GDM1 (cell line): ENCODE data around the gene APIP.
"Not testable (repeated sequence)": the region's sequence is repeated elsewhere in the genome, so short reads cannot be mapped to it uniquely, and the experiment has no call there.

Source experiments
- DNase-seq: peaks from one replicate; lab custom pipeline; 2025; lab: John Stamatoyannopoulos, UW

APIP gene

DNA sequence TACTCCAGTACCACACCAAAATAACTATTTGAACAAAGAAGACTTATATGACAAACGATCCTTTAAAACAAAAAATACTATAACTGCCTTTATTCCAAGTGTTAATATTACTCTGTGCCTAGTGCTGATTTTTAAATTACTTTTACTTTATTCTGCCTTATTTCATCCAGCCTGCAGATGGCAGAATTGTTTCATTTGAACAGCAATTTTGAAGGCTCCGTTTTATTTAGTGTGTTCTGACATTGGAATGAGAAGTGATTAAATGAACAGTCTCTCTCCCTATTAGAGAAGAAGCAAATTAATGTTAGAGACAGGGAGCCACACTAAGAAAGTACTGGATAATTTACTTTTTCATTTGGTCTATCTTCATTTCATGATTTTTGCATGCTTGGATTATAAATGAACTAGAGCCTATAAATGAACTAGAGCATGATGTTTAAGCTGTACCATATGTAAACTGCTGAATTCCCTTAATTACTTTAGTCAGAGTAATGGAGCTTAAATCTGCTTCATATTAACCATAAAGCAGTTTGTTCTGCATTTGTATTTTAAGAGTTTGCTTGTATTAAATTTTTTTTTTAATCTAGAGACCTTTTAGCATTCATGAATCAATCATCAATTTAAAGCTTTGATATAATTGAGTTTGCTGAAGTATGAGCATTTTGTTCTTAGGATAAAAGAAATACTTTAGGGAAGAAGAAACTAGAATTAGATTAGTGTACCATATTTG lies 10.1 kb upstream of the APIP start:
- DNase-seq, result peak; percentile 18

DNA sequence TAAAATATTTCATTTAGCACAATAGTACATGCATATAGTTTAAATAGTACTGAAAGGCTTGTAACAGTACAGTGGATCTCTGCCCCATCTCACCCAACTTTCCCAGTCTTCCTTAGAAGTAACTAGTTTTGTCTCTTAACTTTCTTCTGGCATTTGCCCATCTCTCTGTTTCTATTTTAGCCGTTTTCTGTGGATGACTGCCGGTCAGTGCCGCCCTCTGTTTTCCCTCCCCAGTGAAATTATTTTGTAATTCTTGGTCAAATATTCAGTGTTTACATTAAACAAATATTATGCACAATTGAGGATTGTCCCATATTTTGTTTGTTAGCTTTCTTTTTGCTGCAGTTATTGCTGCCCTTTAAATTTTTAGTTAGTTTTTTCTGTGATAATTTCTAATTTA lies 8.5 kb upstream of the APIP start:
- DNase-seq, result no peak

DNA sequence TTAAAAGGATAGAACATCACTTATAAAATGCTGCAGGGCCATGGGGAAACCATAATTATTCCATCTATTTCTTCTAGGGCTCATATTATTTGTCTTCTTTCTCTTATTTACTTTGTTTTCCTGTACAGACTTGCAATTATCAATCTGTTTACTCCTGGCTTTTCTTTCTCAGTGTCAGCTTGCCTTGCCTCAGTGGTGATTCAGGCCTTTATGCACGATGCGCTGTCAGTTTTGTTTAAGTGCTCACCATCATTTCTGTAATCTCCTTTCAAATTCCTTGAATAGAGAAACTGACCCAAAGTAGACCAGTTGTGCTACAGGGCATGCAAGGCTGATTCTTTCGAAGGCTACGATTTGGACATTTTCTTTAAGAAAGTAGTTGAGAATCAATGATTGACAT lies 5.0 kb upstream of the APIP start:
- DNase-seq, result no peak

DNA sequence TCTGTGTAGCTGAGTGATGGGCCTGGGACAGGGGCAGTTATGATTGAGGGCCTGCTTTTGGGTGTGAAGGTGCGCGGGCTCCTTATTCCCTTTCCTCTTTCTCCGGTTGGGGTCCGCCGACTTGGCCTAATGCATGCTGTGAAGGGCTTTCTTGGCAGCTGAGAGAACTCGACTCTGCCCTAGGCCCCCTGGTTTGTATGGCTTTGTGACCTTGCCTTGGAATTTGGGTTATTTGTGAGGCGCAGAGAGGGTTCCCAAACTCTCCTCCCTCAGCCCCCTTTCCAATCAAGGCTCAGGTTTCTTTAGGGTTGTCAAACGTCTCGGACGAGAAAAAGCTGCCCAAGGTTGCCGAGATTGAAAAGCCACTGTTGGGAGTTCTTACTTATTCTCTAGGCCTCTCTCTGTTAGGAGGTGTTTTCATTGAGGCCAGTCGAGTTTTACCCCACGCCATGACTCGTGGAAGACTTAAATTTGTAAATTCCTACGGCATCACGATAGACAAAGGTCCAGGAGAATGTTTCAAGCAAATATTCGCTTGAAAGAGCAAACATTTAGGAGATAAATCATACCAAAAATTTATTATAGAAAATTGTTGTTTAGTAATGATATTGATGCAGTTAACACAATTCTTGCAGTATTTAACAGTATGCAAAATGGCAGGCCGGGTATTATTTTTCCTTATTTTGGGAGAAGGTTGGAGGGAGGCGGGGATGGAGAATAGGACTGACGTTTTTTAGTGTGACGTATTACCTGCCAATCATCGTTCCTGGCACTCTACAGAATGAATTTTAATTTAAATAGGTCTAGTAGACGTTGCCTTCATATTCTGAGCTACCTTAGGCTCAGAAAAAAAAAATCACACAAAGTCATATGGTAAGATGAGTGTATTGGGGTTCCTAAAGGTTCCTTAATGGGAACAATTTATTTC lies 928 bp upstream of the APIP start:
- DNase-seq, result no peak

DNA sequence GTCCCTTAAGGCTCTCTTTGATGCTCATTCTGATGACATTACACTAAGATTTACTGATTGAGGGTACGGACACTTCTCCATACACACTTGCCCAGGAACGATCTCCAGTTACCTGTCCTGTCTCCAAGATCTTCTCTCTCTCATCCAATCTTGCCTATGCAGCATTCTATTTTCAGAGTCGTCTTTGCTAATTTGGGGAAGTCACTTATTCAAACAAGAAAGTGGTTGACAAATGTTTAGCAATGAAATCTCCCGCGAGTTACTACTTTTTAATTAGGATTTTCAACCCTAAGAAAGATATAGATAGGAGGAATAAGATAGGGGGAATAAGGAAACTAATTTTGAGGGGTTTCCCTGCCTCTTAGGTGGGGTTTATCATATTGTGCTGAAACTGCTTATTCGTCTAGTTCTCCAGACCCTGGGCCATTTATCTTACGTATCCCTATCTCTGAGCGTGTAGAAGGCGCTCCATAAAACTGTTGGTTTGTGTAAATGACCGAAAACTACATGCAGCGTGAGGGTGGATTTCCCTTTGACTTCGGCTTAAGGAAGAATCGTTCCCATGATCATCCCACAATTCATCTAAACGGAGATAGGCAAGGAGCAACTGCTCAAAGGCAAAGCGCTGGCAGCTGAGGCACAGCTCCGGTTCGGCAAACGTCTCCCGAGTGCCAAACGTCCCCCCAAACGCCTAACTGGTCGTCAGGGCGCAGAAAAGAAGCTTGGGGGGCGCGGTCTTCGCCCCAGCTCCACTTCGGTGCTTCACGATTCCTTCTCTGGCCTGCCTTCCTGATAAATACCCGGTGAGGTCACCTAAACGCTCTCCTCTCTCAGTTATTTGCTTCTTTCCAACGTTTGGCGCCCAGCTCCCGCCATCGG lies 804 bp downstream of the APIP start:
- DNase-seq, result no peak

DNA sequence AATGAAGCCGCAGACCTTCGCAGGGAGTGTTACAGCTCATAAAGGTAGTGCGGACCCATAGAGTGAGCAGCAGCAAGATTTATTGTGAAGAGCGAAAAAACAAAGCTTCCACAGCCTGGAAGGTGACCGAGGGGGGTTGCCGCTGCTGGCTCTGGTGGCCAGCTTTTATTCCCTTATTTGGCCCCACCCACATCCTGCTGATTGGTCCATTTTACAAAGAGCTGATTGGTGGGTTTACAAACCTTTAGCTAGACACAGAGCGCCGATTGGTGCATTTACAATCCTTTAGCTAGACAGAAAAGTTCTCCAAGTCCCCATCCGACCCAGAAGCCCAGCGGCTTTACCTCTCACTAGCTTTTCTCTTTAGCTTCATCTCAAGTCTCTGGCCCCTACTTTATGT lies 2.6 kb downstream of the APIP start:
- not testable (repeated sequence) for DNase-seq

DNA sequence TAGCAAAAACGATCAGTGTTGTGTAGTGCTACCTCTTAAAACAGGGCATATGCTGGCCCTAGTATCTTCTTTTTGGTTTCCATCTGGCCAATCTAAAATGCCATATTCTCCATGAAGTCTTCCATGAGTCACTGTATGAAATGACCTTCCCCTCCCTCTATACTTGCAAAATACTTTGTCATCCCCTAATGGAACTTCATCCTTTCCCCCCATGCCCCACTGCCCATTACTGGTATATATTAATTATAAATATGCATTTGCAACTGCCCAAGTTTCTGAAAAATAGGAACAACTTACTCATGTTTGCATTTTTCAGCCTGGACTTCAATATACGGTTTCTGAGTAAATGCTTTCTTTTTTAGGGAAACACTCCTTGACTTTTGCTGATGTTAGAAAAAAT lies 4.5 kb downstream of the APIP start:
- DNase-seq, result no peak

DNA sequence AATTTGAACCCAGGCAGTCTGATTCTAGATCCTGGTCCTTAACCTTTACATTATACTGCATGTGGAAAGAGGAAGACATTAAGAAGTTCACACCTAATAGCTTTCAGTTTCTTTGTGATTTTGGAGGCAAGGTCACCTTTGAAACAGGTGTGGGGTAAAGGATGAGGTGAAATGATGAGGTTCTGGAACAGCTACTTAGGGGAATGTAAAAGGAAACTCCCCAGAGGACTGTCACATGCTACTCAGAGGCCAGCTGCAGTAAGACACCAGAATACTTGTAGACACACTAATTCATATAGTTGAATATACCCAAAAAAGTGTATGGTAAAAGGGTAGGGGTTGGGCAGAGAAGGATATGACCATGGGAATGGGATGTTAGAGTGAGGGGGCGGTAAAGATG lies 5.4 kb downstream of the APIP start:
- DNase-seq, result no peak

DNA sequence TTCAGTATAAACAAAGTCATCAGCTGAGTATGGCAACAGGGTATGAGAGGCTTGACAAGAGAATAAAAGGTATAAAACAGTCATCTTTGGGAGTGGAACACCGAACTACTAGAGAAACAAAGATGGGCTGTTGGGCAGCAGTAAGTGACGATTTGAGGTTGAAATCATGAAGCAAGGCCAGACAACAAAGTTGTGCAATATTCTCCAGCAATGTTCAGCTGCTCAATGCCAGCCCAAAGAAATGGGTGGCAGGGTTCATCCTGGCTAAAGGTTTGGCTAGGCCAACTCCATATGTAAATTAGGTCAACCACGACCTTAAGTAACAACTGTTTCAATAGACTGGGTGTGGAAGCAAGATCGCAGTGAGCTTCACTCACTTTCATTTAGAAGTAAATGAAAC lies 6.2 kb downstream of the APIP start:
- no peak for DNase-seq

DNA sequence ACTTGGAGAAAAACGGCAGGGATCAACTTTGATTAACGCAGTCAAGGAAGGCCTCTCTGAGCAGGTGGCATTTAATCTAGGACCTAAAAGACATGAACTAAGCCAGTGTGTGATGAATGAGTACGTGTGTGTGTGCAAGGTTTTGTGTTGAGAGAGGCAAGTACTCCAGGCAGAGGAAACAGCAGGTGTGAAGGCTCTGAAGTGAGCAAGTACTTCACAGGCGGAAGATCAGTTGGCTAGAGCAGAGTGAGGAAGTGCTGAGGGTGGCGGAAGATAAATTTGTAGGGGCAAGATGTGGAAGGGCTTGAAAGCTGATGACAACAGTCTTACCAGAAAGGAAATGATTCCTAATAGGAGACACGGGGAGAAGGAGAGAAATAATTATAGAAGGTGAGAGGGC lies 6.8 kb downstream of the APIP start:
- no peak for DNase-seq

DNA sequence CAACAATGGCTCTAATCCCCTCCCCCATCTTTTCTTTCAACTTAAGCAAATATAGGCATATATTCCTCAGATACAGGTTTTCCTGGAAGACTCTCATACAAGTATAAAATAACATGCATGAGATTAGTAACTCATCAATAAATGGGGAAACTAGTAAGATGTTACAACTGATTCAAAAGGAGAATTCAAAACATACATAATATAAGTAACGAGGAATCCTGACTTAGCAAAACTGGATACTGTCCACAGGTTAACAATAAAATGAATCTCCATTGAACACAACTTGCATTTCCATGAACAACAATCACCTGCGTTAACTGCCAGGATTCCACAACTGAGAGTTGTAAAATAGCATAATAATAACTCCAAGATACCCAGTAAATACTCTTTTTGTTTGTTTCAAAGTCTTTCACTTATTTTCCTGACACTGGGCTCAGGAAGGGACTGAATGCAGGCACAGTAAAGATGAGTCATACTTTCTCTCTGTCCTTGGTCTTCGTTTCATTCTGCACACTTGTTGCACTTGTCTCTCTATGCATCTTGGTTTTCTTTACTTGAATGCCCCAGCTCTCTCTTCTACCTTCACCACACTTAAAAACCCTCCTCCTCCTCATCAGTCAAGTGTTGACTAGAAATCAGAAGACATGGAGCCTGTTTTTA lies 8.1 kb downstream of the APIP start:
- DNase-seq, result no peak

DNA sequence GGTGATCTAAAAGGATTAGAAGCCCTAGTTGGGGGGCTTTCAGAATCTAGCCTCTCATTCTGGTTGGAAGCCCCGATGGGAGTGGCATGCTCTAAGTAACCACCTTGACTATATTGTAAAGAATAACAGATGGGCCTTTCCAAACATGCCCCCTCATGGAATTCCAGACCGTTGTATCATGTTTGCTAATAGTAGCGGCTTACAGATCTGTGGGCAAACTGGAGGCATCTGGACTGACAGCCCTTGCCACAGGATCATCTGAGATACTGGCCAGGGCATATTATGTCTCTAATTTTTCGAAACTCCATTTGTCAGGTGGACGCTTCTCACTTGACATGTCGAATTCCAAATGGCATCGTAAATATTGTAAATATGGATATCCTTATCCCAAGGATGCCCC lies 10.5 kb downstream of the APIP start:
- no peak for DNase-seq

DNA sequence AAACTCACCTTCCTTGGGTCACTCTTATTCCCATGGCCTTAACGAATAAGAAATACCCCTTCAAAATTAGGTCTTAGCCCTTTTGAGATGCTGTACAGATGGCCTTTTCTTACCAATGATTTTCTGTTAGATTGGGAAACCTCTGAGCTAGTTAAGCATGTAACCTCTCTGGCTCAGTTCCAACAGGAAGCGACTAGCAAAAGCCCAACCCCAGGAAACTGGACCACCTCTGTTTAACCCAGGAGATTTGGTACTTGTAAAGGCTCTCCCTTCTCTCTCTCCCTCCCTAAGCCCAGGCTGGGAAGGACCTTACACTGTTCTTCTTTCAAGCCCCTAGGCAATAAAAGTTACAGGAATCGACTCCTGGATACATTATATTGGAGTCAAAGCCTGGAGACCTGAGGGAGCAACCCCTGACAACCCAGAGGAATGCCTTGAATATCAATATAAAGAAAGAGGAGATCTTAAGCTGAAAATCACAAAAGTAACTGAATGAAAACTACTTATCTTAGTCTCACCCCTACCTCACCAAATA lies 11.7 kb downstream of the APIP start:
- DNase-seq, result no peak

DNA sequence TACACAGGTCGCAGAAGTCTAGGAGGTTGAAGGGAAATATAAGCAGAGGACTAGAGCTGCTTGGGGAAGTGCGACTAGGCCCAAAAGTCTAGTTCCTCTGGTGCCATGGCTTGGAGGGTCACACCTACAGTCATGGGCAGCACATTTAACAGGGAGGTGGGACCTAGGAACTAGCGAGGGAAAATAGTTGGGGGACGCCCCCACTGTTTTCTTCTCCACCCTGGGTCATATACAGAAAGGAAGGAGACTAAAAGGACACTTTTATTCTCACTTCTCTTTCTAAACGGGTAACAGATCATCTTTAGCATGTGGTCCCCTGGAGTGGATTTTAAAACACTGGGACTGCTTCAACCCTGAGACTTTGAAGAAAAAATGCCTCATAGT lies 16.6 kb downstream of the APIP start:
- no peak for DNase-seq

DNA sequence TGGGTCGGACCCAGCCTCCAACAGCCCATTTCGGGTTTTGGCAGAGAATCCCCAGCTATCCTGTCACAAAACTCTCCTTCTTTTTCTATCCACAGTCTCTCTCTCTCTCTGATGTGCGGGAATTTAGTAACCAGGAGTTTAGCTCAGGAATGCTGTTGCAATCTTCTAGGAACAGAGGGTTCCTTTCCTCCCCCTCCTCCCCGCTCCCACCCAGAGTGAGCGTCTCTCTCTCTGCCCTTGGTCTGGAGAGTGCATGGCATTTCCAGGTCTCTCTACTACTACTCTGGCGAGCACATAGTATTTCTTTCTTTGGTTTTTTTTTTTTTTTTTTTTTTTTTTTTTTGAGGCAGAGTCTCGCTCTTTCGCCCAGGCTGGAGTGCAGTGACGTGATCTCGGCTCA lies 17.7 kb downstream of the APIP start:
- no peak for DNase-seq

DNA sequence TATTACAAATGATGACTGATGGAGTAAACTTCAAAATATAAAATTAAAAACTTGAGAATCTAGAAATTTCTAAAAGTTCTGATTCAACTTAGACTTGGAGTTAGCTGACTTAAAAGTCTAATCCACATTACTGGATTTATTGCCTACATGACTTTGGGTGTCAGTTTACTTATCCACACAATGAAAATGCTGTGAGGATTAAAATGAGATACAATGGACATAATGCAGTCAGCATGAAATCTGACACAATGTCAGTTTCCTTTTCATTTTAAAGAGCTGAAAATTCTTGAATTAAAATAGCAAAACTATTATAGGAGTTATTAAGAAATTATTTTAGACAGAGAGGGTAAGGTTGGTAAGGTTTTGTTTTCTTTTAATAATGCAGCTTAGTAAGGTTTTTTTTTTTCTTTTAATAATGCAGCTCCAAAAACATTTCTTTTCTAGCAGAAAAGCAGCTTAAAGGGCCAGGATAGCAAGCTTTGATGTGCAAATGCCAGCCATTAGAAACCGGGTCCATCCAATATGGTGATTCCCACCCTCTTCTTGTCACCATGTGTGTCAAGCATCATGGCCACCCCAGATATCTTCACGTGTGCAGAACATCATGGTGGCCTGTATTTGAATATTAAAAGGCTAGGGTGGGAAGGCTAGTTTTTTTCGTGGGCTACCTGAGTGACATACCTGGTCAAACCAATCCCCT lies 18.9 kb downstream of the APIP start:
- no peak for DNase-seq

DNA sequence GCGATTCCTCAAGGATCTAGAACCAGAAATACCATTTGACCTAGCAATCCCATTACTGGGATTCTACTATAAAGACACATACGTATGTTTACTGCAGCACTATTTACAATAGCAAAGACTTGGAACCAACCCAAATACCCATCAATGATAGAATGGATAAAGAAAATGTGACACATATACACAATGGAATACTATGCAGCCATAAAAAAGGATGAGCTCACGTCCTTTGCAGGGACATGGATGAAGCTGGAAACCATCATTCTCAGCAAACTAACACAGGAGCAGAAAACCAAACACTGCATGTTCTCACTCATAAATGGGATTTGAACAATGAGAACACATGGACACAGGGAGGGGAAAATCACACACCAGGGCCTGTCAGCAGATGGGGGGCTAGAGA lies 20.0 kb downstream of the APIP start:
- not testable (repeated sequence) for DNase-seq

DNA sequence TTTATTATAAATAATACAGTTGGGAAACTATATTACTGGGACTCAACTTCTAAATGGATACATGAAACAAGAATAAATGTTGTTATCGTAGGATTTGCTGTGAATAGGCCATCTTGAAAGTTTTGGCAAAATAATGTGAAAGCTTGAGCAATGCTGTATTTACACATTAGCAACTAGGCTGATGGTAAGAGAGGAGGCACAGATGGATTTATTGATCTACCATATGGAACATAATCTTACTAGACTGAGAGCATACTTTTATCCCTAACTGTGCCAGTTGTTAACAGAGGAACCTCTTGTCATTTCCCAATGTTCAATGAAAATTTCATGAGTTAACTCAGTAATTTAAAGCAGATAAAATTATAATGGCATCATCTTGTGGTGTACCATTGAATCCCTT lies 22.8 kb downstream of the APIP start:
- no peak for DNase-seq

DNA sequence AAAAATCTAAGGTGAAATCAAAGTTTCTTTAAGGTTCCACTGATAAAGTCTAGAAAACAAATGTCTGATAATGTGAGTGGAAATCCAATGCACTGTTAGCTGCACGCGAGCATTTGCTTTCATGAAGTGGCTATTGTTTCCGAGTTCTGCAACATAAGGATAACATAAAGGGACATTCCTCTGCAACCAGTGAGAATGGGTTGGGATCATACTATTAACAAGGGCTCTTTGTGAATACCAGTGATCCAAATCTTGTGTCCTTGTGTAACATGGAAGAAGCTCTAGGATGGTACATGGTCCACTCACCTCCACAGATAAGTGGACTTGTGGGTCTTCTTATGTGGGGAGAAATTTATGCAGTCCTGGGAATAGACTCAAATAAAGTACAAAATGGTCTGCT lies 24.6 kb downstream of the APIP start:
- no peak for DNase-seq

DNA sequence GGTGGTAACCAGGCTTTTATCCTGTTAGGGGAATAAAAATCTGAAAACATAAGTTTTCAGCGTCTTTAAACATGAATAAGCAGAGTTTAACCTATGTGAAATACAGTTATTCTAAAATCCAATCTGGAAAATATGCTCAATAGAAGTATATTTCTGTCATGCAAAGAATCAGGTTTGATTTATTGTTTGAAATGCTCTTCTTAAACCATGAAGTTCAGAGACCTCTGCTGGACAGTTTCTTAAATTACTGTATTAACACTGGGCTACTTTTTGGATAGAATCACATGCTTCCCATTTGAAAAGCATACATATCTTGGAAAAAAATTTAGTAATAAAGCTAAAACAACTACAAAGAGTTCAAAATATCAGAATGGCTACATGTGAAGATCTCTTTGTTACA lies 25.4 kb downstream of the APIP start:
- DNase-seq, result peak; percentile 15

DNA sequence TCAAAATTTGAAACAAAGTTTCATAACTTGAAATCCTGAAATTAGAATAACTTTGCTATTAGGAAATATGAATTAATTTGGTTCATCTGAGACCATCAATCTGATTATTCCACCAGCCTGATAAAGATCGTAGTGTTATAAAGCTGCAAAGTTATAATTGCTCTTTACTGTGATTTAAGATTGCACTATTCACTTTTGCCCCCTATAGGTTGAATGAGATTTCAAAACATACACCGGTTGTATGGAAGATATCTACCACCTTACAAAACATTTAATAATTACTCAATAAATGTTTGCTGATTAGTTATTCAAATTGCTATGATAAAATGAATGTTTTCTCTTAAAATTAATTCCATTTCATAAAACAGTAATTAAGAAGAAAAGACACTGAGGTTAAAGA lies 26.1 kb downstream of the APIP start:
- no peak for DNase-seq
